Endothelial cell of umbilical vein (primary cell): ENCODE measurements around the gene USH2A. TPM values are rescaled to one million over a fixed set of nuclear protein-coding genes. Genes with fewer than 3 reads are reported as not detected.

Experiments used
- BruUV-seq: library from RNA; stranded (reverse); fragments of 400-500 nt; replicated peaks from 2 replicates; lab custom pipeline; 2021; lab: Mats Ljungman, UMichigan
- CTCF ChIA-PET: fragments of 300-600, 350-600 bp; sonication (Branson Sonifier 250); formaldehyde crosslinking; loops from one replicate; lab custom pipeline; 2021; ENCODE audit warnings: antibody characterized with exemption, inconsistent platforms; lab: Charles Lee
- POLR2A ChIA-PET: fragments of 300-600, 350-600 bp; sonication (Branson Sonifier 250); formaldehyde crosslinking; loops from one replicate; lab custom pipeline; 2021; ENCODE audit warnings: antibody characterized with exemption, inconsistent platforms; lab: Charles Lee
- DNase-seq: peaks from one replicate; pipeline ENCODE4 v3.0.0-alpha.2; 2011; ENCODE audit warnings: low read depth, low spot score
- FAIRE-seq: peaks from 2 replicates; lab custom pipeline; 2011; peaks lifted over from hg19 to GRCh38; lab: Jason Lieb, UNC
- H2AFZ ChIP-seq: 2 replicates; pipeline ENCODE4 v1.6.0; 2012; ENCODE audit warnings: low read depth, low read length, control low read depth, inconsistent platforms
- H3K27ac ChIP-seq: 2 replicates; pipeline ENCODE4 v1.5.1; 2011; ENCODE audit warnings: low read depth, mild to moderate bottlenecking, control low read depth, low read length, moderate library complexity; ENCODE audit not compliant: insufficient read depth
- H3K27me3 ChIP-seq, 2 experiments: 2 replicates each; pipeline versions ENCODE4 v1.6.0 to v1.6.1; 2011; ENCODE audit warnings: low read length in 2 of 2, mixed read lengths in 1 of 2; ENCODE audit not compliant: control insufficient read depth in 2 of 2, insufficient read depth in 2 of 2
- H3K36me3 ChIP-seq, 2 experiments: 2 replicates in 1 of 2; 3 replicates in 1 of 2; pipeline ENCODE4 v1.5.1; 2011; ENCODE audit warnings: low read length in 2 of 2, mild to moderate bottlenecking in 1 of 2, moderate library complexity in 1 of 2; ENCODE audit not compliant: control insufficient read depth in 2 of 2, insufficient read depth in 2 of 2; ENCODE audit errors: extremely low read depth in 1 of 2
- H3K4me1 ChIP-seq: 3 replicates; pipeline ENCODE4 v1.5.1; 2011; ENCODE audit warnings: mild to moderate bottlenecking, low read length; ENCODE audit not compliant: control insufficient read depth, insufficient read depth; ENCODE audit errors: extremely low read depth
- H3K4me2 ChIP-seq: 2 replicates; pipeline ENCODE4 v1.6.1; 2011; ENCODE audit warnings: low read length, control low read depth, mixed read lengths; ENCODE audit not compliant: insufficient read depth
- H3K4me3 ChIP-seq, 3 experiments: fragments of 200-600 bp in 1 of 3; sonication (generic), shearing (Covaris generic) in 1 of 3; replicated peaks in 1 of 3; 2 replicates each; pipeline ENCODE4 v1.5.1; 2011 to 2016; ENCODE audit warnings: control low read depth in 3 of 3, low read length in 3 of 3, mild to moderate bottlenecking in 2 of 3, inconsistent platforms in 1 of 3, low read depth in 1 of 3, moderate library complexity in 1 of 3; ENCODE audit not compliant: insufficient read depth in 1 of 3
- H3K79me2 ChIP-seq: 2 replicates; pipeline ENCODE4 v1.6.0; 2012; ENCODE audit warnings: low read length, inconsistent platforms; ENCODE audit not compliant: control insufficient read depth, insufficient read depth
- H3K9ac ChIP-seq: replicated peaks from 2 replicates; pipeline ENCODE3; 2011; ENCODE audit warnings: low read length, control low read depth; ENCODE audit not compliant: insufficient read depth; ENCODE audit errors: extremely low read depth
- H3K9me1 ChIP-seq: replicated peaks from 3 replicates; pipeline ENCODE4 v1.6.0; 2011; ENCODE audit warnings: mild to moderate bottlenecking, low read length; ENCODE audit not compliant: control insufficient read depth, insufficient read depth; ENCODE audit errors: extremely low read depth
- H3K9me3 ChIP-seq: replicated peaks from 2 replicates; pipeline ENCODE4 v1.5.1; 2012; ENCODE audit warnings: low read length, inconsistent platforms; ENCODE audit not compliant: control insufficient read depth, insufficient read depth
- H4K20me1 ChIP-seq: replicated peaks from 2 replicates; pipeline ENCODE3; 2011; ENCODE audit warnings: mild to moderate bottlenecking, low read length; ENCODE audit not compliant: control insufficient read depth, insufficient read depth; ENCODE audit errors: extremely low read depth
- EZH2 ChIP-seq: IDR thresholded peaks from 2 replicates; pipeline ENCODE4 v1.6.1; 2012; ENCODE audit warnings: borderline replicate concordance, low read depth, mild to moderate bottlenecking, moderate library complexity, low read length, inconsistent platforms; ENCODE audit not compliant: severe bottlenecking
- FOS ChIP-seq: IDR thresholded peaks from 2 replicates; pipeline ENCODE4 v1.6.1; 2011; ENCODE audit warnings: mild to moderate bottlenecking, low read length, moderate library complexity, borderline replicate concordance; ENCODE audit not compliant: insufficient read depth
- JUN ChIP-seq: IDR thresholded peaks from 2 replicates; pipeline ENCODE4 v1.6.1; 2011; ENCODE audit warnings: borderline replicate concordance, low read depth; ENCODE audit not compliant: insufficient read length, insufficient read depth
- MYC ChIP-seq: IDR thresholded peaks from one replicate; pipeline ENCODE4 v1.6.1; 2011; ENCODE audit warnings: mild to moderate bottlenecking, low read depth, low read length
- POLR2A ChIP-seq: IDR thresholded peaks from 2 replicates; pipeline ENCODE4 v1.6.1; 2012; ENCODE audit warnings: low read depth, mild to moderate bottlenecking, control low read depth, low read length
- POLR2AphosphoS5 ChIP-seq: IDR thresholded peaks from 2 replicates; pipeline ENCODE4 v1.6.1; 2012; ENCODE audit warnings: low read depth, mild to moderate bottlenecking, control low read depth, low read length, moderate library complexity; ENCODE audit not compliant: insufficient read depth
- dilution Hi-C: fragments of 300-500 bp; cut with MboI; formaldehyde crosslinking; loops from one replicate; pipeline ENCODE4 v1.15.0; 2019; ENCODE audit warnings: low sequenced_read_pairs; ENCODE audit not compliant: extremely low pct_ligation_motif_present
- intact Hi-C: fragments of 100-400 bp; cut with micrococcal nuclease; formaldehyde crosslinking; loops from one replicate; pipeline ENCODE4 v1.10.0; 2022
- polyA plus RNA-seq, 4 experiments: library from polyadenylated mRNA; depleted of rRNA in 3 of 4; stranded (reverse) in 3 of 4; unstranded in 1 of 4; fragments of >200 nt; gene quantifications; 2 replicates each; pipeline versions ENCODE4 v1.2.1 to v1.2.3, GENCODE V29; 2011 to 2012; ENCODE audit warnings: missing spikeins in 1 of 4
- total RNA-seq: library from RNA; stranded (reverse); gene quantifications from 2 replicates; pipeline ENCODE4 v1.2.3, GENCODE V29; 2021
- TF ChIP-seq, protein P1 (sequence below), 2 donors: IDR thresholded peaks; 1 replicate in 1 of 2; 2 replicates in 1 of 2; pipeline ENCODE4 v1.5.1; 2011; ENCODE audit warnings: low read length in 2 of 2, mild to moderate bottlenecking in 2 of 2, moderate library complexity in 2 of 2, control low read depth in 1 of 2, inconsistent platforms in 1 of 2, low read depth in 1 of 2; ENCODE audit not compliant: insufficient read depth in 1 of 2; ENCODE audit errors: extremely low read depth in 1 of 2

Gene USH2A
- total and polyA plus RNA-seq, 2 donors (not counting 3 experiments of a cell fraction or from before 2014, with no cell fraction given), result not detected

DNA sequence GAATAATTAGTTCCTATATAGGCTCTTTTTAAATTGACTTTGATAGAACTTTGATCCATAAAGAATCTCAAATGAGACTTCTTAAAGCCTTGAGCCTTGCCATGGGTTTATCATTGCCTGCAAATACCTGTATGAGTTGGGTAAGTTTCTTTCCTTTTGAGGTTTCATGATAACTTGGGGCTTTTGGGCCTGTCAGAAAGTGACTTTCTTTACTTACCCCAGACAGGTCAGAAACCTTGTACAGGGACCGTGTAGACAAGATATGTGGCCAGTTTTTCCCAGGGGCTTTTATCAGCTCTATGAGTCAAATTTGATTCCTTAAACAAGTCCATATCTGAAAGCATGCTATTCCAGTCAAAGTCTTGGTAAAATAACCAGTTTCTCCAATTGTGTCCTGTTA, 838.9 kb downstream of the USH2A start:
- POLR2A ChIA-PET, result no interaction called here
- FAIRE-seq (no peak), DNase-seq (no peak)
- H3K79me2 ChIP-seq, result no peaks in the 10 kb centered on the region
- H3K36me3 ChIP-seq, result peaks cover 0 to 7% of the 10 kb centered on the region in 2 experiments
- no TSS peak for BruUV-seq
- no peaks in the 10 kb centered on the region for H4K20me1 ChIP-seq
- TF ChIP-seq POLR2AphosphoS5 (no peak), EZH2 (no peak), FOS (no peak), JUN (no peak), POLR2A (no peak), MYC (no peak)
- TF ChIP-seq, protein P1, sequence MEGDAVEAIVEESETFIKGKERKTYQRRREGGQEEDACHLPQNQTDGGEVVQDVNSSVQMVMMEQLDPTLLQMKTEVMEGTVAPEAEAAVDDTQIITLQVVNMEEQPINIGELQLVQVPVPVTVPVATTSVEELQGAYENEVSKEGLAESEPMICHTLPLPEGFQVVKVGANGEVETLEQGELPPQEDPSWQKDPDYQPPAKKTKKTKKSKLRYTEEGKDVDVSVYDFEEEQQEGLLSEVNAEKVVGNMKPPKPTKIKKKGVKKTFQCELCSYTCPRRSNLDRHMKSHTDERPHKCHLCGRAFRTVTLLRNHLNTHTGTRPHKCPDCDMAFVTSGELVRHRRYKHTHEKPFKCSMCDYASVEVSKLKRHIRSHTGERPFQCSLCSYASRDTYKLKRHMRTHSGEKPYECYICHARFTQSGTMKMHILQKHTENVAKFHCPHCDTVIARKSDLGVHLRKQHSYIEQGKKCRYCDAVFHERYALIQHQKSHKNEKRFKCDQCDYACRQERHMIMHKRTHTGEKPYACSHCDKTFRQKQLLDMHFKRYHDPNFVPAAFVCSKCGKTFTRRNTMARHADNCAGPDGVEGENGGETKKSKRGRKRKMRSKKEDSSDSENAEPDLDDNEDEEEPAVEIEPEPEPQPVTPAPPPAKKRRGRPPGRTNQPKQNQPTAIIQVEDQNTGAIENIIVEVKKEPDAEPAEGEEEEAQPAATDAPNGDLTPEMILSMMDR (IDR thresholded peaks at IDR 0.05; ENCODE audit: extremely low read depth in 1 of 2, insufficient read depth in 1 of 2, low read depth in 1 of 2, low read length in 2 of 2), result no peak
- intact Hi-C loops, result no loop called here
- CTCF ChIA-PET, result no interaction called here
- H3K27ac ChIP-seq, result no peak overlapping the region
- no peak overlapping the region for H3K4me2 ChIP-seq
- H3K4me1 ChIP-seq, result peaks cover 7% of the 10 kb centered on the region
- no peak overlapping the region for H3K9ac ChIP-seq
- no peaks in the 10 kb centered on the region for H3K27me3 ChIP-seq
- dilution Hi-C loops, result no loop called here
- no peaks in the 10 kb centered on the region for H3K9me1 ChIP-seq
- no peak overlapping the region for H2AFZ ChIP-seq
- H3K4me3 ChIP-seq, result no peak overlapping the region
- no peaks in the 10 kb centered on the region for H3K9me3 ChIP-seq
